ENCODE results near the gene KIF3C.
A peak's percentile ranks its signal among the peaks of the same experiment; 100 is the strongest.
"Not testable (repeated sequence)": the region's sequence is repeated elsewhere in the genome, so short reads cannot be mapped to it uniquely, and the experiment has no call there.

Gene KIF3C

DNA sequence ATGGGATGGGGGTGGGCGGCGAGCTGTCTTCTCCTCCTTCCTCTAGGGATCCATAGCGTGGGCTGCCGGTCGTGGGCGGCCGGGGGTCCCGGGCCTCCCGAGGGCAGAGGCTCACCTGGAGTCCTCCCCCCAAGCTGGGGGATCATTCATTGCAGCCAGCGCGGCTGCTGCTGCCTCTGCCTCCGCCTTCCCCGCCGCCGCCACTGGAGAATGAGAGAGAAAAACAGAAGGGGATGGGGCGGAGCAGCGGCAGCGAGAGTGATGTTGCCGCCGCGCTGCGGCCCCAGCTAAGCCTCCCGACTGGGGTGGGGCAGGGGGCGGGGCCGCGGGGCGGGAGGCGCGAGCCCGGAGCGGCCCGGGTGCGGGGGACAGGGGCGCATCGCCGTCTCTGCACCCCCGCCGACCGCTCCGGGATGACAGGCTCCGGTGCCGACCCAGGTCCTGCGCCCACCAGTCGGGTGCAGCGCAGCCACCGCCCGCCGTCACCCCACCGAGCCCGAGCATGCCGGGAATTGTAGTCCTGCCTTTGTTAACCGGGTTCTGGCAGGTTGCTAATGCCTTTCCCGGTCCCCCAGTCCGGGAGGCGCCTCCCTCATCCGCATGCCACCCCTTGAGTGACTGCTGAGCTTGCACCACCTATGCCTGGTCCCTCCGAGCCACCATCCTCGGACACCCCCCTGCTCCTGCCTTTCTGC is at the start of gene KIF3C:
Gene KIF3C (minus strand): TSS at position 225 of the 695 bp plus-strand sequence. CDS start 580 bp downstream, outside the sequence.
- DNase-seq (ENCODE audit: extremely low read depth in 1 of 2, low read depth in 1 of 2), result peak; percentile 32 to 57

DNA sequence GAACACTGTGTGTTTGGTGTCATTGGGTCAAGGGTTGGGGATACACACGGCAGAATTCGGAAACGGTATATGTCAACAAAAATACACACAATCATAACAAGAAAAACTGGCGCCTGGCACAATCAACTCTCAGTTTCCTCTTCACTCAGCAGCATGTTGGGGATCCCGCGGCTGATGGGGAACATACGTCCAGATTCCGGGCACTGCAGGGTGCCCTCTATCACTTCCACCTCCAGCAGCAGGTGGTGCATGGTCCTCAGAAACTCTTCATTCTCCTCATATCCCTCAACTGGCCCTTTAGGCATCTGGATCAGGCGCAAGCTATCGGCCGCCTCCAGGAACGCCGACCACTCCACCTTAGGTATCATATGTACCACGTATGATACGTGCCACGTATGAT is 45.8 kb upstream of the KIF3C start:
- DNase-seq (ENCODE audit: extremely low read depth in 1 of 2, low read depth in 1 of 2), result not testable (repeated sequence)

DNA sequence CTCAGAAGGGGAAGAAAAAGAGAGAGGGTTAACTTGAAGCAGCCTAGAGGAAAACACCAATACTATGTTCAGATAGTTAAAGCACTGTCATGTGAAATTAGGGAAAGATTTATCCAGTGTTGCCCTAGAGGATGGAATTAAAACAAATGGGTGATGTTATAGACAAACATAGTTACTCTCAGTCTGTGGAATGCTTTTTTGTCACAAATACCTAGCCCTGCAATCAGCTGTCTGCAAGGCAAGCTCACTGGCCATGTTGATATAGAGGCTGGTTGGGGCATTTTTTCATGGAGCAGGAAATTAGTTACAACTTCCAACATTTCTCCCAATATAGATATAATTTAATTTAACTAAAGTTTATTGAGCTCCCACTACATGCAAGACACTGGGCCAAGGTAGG is 43.2 kb upstream of the KIF3C start:
- DNase-seq (ENCODE audit: extremely low read depth in 1 of 2, low read depth in 1 of 2), result no peak

GRCh38 chr2:26024260-26024659 is 42.0 kb upstream of the KIF3C start:
- DNase-seq (ENCODE audit: extremely low read depth in 1 of 2, low read depth in 1 of 2), result no peak

- DNase-seq (ENCODE audit: extremely low read depth in 1 of 2, low read depth in 1 of 2), result no peak
These were observed 37.9 kb upstream of the KIF3C start for GRCh38 chr2:26020231-26020640.

DNA sequence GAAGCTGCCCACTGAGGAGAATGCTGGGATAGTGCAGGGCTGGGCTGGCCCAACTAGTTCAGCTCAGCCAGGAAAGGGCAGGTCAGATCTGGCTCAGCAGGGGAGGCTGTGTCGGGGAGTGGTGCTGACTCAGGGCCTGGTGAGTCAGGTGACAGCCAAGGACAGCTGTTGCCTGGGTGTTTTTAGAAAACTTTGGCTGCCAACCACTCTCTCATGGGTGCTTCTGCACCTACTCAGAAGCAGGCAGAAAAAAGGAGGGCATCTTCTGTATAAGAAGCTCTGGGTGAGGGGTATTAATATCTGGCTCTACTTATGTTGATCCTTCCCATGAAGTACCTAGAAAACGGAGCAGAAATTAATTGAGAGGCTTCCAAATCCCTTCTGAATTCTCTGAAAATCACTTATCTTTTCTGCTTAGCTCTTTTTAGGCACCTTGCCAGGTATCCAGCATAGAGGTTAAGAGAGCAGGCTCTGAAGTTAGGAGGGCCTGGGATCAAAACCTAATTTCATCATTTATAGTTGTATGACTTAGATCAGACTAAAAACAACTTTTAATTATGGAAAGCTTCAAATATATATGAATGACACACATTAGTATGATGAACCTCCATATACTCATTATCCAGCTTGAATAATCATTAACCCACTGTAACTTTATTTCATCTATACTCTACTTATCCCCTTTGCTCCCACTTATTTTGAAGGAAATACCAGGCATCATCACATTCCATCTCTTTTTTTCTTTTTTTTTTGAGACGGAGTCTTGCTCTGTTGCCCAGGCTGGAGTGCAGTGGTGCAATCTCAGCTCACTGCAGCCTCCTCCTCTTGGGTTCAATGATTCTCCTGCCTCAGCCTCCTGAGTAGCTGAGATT is 36.1 kb upstream of the KIF3C start:
- DNase-seq (ENCODE audit: extremely low read depth in 1 of 2, low read depth in 1 of 2), result no peak

GRCh38 chr2:26017464-26018183 is 35.3 kb upstream of the KIF3C start:
- DNase-seq (ENCODE audit: extremely low read depth in 1 of 2, low read depth in 1 of 2), result no peak

GRCh38 chr2:26016706-26017045 is 34.4 kb upstream of the KIF3C start:
- not testable (repeated sequence) for DNase-seq (ENCODE audit: extremely low read depth in 1 of 2, low read depth in 1 of 2)

DNA sequence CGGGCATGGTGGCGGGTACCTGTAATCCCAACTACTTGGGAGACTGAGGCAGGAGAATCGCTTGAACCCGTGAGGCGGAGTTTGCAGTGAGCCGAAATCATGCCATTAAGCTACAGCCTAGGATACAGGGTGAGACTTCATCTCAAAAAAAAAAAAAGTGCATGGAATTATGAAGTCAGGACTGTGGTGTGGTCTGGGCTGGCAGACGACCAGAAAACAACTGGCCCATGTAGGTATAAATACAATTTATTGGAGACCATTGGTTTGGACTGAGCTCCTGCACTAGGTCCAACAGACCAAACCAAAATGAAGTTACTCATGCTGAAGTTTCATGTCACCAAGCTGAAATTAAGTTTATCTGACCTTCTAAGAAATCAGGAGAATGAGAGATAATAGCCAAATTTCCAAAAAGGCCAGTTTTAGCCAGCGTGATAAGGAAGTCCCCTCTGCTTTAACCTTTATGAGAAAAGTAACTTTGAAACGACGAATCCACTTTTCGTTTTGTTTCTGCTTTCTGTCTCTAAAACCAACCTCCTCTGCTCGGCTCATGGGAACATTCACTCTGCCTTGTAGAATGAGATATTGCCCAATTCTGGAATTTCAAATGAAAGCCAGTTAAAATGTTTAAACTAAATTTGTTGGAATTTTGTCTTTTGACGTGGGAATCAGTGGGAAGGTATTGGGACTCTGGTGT is 33.9 kb upstream of the KIF3C start:
- no peak for DNase-seq (ENCODE audit: extremely low read depth in 1 of 2, low read depth in 1 of 2)

DNA sequence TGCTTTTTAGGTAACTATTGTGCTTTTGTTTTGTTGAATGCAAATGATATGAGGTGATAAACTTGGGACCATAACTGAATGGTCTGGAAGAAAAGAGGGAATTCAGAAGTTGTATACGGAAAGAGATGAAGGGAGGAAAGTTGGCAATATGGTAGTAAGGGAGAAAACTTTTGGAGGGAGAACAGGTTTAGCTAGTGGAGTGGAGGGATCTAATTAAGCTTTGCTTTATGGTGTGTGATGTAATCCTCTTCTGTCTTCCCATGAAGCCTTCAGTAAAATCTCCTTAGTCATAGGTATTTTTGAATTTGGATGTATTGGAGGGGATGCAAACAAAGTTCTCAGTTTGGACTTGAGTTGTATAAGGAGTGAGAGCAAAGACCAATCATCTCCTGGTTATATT is 31.4 kb upstream of the KIF3C start:
- no peak for DNase-seq (ENCODE audit: extremely low read depth in 1 of 2, low read depth in 1 of 2)

DNA sequence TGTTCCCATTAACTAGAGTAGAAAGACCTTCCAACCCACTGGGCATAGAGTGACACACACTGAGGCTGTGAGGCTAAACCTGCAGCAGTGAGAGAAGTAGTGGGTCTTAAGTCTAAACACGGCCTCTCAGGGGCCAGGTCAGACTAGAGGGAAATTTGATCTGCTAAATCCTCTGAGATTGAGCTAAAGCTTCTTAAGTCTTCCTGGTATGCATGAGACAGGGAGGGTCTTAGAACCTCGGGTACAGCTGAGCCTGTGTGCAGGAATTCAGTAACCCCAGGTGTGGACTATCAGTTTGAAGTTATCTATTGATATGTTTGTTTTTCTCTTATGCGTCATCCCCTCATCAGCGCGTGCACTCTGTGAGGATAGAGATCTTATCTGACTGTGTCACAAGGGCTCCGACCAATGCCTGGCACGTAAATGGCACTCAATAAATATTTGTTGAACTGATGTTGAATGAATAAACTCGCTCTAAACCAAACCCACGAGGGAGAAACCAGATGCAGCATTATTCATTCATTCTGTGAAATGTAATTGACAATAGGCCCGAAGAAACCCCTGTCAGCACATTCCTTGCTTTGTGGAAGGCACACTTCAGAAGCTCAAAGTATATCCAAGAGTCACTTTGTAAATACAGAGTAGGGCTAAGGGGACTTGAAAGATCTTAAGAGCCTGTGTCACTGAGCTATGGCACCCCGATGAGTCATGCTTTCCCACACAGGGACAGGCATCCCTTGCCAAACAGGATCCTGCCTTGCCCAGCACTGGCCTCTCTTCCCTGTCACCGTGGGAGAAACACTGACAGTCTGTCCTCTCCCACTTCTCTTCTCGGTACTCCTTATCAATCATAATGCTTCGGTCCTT is 29.9 kb upstream of the KIF3C start:
- no peak for DNase-seq (ENCODE audit: extremely low read depth in 1 of 2, low read depth in 1 of 2)

DNA sequence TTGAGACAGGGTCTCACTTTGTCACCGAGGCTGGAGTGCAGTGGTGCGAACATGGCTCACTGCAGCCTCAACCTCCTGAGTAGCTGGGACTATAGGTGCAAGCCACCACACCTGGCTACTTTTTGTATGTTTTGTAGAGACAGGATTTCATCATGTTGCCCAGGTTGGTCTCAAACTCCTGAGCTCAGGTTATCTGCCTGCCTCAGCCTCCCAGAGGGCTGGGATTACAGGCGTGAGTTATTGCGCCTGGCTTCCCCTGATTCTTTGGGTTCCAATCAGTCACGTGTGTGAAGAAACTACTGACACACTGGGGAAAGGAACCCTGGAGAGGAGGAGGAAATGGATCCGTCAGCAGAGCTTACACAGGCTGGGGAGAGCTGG is 29.3 kb upstream of the KIF3C start:
- DNase-seq (ENCODE audit: extremely low read depth in 1 of 2, low read depth in 1 of 2), result no peak

GRCh38 chr2:26010943-26011342 is 28.6 kb upstream of the KIF3C start:
- DNase-seq (ENCODE audit: extremely low read depth in 1 of 2, low read depth in 1 of 2), result no peak

GRCh38 chr2:26009567-26009963 is 27.3 kb upstream of the KIF3C start:
- no peak for DNase-seq (ENCODE audit: extremely low read depth in 1 of 2, low read depth in 1 of 2)

- DNase-seq (ENCODE audit: extremely low read depth in 1 of 2, low read depth in 1 of 2), result no peak
These were observed 26.7 kb upstream of the KIF3C start for GRCh38 chr2:26008851-26009566.

DNA sequence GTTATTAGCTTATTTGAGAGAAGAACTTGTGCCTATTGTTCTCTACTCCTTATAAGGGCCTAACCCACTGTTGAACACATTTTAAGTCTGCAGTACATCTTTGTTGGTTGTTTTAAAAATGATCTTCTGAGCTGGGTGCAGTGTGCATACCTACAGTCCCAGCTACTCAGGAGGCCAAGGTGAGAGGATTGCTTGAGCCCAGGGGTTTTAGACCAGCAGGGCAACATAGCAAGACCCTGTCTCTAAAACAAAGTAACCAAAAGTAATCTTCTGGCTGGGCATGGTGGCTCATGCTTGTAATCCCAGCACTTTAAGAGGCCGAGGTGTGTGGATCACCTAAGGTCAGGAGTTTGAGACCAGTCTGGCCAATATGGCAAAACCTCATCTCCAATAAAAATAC is 25.8 kb upstream of the KIF3C start:
- no peak for DNase-seq (ENCODE audit: extremely low read depth in 1 of 2, low read depth in 1 of 2)

- no peak for DNase-seq (ENCODE audit: extremely low read depth in 1 of 2, low read depth in 1 of 2)
These were observed 20.5 kb upstream of the KIF3C start for GRCh38 chr2:26002632-26003310.

DNA sequence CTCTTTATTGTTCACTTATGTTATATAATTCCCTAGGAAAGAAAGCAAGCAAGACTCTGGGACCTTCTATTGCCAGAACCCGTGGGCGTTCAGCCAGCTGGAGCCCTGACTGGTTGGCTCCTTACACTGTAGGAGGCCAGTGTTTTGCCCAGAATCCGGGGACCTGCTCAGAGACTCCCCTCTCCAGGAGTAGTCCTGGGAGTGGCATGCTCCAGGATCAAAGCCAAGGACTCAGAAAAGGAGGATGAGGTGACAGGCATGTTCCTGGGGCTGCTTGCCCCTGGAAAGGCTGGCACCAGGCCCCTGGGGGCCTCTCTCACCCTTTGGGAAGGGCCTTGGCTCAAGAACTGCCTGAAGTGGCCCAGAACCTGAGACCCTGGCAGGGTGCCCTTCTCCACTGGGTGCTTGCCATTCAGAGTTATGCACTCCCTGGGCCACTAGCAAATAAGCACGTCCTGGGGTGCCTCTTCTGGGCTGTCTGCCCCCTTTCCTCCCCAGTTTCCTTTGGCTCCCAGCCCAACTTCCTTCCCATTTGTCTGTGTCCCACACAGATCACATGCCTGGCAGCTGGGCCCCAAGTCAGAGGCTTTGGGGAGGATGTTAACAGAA is 19.6 kb upstream of the KIF3C start:
- no peak for DNase-seq (ENCODE audit: extremely low read depth in 1 of 2, low read depth in 1 of 2)
